GM21576 (cell line): ENCODE results near the gene FAM13B.

ENCODE experiments used
- ATAC-seq: cut with Tn5 transposase; IDR thresholded peaks from one replicate; pipeline ENCODE4 v1.9.1; 2021; ENCODE audit warnings: mild to moderate bottlenecking, moderate library complexity; ENCODE audit not compliant: unreplicated experiment

The FAM13B gene

DNA sequence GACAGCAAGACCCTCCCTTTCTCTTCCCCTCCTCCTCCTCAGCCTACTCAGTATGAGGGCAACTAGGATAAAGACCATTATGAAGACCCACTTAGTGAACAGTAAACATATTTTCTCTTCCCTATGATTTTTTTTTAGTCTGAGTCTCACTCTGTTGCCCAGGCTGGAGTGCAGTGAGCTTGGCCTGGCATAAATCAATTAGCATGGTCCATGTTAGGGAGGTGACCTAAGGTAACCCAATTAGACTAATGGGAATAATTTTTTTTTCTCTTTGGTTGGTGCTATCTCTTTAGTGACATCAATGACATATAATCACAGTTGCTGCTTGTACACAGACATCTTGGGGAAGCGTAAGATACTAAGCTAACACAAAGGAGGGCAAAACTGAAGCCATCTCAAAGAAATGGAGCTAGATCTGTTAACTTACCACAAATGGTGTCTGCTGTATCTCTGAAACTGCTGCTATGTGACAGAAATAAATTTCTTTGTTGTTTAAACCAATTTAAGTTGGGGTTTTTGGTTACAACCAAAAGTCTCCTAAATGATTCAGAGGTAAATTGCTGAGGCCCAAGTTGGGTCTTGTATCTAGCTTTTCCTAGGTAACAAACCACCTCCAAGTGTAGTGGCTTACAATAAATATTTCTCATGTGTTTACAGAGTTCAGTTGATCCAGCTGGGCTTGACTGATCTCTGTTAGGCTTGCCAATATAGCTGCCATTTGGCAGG lies 130.3 kb downstream of the FAM13B start:
- ATAC-seq, result no peak

- no peak for ATAC-seq
These were observed 131.7 kb downstream of the FAM13B start for GRCh38 chr5:137901011-137901817.

DNA sequence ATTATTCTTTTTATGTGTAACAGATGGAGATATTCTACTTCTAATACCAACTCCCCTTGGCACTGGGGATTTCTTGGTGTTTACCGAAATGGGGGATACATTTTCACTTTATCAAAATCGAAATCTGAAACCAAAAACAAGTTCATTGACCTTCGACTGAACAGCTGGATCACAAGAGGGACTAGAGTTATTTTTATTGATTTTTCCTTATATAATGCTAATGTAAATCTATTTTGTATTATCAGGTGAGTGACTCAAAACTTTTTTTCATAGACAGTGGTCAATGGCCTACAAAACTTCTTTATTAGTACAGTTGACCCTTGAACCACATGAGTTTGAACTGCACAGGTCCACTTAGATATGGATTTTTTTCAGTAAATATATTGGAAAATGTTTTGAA lies 133.4 kb downstream of the FAM13B start:
- no peak for ATAC-seq

- no peak for ATAC-seq
These were observed 136.3 kb downstream of the FAM13B start for GRCh38 chr5:137896560-137896959.

GRCh38 chr5:137894586-137894985 lies 138.3 kb downstream of the FAM13B start:
- ATAC-seq, result no peak

GRCh38 chr5:137891849-137892248 lies 141.0 kb downstream of the FAM13B start:
- ATAC-seq, result no peak

- no peak for ATAC-seq
These were observed 142.0 kb downstream of the FAM13B start for GRCh38 chr5:137890845-137891244.

DNA sequence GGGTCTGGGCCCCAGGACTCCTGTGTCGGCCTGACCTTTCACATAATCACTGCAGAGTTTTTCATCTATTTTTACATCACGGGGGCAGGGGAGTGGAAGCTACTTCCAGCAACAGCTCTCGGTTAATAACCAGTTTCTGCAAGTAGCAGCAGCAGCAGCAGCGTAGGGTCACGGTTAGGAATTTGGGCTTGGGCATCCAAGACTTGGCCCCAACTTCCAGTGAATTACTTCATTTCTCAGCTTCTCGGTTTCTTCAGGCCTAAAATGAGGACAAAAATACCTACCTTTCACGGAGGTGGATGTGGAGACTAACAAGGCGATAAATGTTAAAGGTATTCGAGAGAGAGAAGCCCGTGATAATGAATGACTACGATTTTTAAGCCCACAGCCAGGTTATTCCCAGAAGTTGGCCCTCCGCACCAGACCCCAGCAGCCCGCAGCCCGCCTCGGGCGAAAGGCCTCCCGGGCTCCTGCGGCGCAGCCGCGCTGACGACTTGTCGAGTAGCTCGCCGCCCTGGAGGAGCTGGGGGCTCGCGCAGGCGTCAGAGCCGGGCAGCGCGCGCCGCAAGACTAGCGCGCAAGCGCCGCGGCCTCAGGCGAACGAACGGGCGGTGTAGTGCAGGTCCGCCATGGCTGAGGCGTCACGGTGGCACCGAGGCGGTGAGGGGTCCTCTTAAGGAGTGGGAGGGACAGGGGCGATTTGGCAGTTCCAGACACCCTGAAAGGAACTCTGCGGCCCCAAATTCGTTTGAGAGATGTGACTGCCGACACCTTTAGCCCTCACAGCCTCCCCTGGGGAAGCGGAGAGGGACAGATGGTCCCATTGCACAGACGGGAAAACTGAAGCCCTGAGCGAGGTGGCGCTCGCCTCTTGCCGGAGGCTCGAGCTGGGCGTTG lies 143.8 kb downstream of the FAM13B start, which contains the start of gene PKD2L2:
TSS of gene PKD2L2 (plus strand) at position 595 of the 897 bp plus-strand sequence. CDS start at position 630, 35 bp downstream.
- ATAC-seq, result peak; percentile 92

DNA sequence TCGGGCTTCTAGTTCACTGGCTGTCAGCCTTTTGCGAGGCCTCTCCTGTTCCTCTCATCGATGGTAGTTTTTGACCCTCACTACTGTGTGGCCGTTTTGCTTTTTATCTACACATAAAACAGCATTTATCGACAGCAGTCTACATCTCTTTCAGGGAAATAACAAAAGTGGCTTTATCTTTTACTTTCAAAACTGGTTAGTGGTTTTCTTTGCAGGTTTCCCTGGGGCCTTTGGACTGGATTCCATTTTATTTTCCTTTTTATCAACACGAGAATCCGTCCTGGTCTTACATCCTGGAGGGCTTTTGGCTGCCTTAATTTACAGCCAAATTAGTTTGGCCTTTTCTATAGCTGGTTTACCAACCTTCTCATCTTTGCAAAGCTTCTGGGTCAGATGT lies 144.4 kb downstream of the FAM13B start:
- no peak for ATAC-seq
